NCI-H2227 treated with DMSO at 0.1 percent for 48 hours (cell line): ENCODE data around the gene TFAM.
"Not testable (repeated sequence)": the region's sequence is repeated elsewhere in the genome, so short reads cannot be mapped to it uniquely, and the experiment has no call there.

Source experiments
- DNase-seq: peaks from one replicate; lab custom pipeline; 2025; lab: John Stamatoyannopoulos, UW

The TFAM gene

DNA sequence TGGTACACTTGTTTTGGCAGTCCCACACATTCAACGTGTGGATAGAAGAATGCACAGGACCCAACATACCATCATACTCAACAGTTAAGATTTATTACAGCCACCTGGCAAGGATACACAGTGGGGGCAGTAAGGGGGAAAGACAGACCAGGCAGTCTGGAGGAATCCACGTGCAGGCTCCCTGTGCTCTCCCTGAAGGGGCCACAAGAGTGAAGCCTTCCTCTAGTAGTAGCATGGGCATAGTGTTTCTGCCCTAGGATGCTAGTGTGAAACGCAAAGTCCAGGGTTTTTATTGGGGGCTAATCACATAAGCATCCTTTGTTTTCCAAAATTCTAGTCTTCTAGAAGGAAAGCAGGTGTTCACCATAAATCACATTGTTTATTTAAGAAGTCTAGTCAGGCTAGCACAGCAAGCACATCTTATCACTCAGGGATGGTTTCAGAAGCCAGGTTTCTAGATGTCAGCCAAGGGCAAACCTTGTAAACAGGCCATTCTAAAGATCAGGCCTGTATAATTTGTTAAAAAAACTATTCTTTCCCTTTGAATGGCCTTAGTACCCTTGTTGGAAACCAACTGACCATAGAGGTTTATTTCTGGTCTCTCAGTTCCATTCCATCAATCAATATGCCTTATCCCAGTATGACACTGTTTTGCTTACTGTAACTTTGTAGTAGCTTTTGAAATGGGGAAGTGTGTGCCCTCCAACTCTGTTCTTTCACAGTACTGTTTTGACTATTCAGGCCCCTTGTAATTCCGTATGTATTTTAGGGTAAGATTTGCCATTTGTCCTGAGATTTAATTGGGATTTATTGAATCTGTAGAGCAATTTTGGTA, 12.4 kb upstream of the TFAM start:
- DNase-seq: no peak

DNA sequence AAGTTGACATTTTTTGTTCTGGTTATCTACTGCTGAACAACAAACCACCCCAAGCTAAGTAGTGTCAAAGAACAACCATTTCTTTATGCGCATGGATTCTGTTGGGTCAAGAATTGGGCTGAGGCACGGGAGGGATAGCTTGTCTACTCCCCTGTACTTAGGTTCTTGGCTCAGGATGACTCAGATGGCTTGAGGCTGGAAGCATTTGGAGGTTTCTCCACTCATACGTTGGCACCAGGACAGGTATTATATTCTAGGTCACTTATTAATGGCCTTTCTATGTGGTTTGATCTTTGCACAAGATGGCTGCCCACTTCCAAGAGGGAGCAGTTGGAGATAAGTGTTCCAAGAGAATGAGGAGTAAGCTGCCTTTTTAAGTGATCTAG, 11.8 kb upstream of the TFAM start:
- no peak for DNase-seq

DNA sequence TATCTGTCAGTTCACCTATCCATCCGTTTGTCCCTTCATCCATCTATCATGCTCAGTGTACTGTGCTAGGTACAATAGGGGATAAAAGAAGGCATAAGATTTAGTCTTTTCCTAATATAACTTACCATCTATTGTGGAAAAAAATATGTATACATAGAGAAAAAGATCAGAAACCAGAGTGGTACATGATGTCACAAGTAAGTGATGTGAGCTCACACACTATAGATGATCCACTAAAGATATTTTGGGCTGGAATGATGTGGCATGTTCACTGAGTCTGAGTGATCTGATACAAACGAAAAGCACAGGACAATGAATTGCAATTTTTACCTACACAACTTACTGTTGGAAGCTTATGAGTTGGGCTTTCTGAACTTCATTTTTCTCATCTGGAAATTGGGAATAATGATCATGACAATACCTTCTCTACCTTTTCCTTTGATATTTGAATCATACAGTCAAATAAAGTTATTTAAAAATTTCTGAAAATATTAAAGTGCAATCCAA, 2.7 kb upstream of the TFAM start:
- DNase-seq: no peak

DNA sequence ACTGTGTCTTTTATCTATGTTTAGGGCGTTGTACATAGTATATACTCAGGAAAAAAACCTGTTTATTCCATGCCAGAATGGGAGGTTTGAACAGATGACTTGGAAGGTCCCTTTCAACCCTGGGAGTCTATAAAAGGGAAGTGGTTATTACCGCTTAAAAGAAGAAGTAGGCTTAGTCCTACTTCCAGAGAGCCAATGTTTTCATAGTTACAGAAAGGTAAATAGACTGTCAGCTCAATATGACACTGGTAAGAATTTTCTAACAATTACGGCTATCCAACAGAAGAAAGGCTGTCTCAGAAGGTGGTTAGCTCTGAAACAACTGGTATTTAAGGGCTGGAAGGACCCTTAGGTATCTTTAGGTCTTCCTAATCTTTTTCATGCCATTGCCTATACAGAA, 1.1 kb upstream of the TFAM start:
- DNase-seq: no peak

DNA sequence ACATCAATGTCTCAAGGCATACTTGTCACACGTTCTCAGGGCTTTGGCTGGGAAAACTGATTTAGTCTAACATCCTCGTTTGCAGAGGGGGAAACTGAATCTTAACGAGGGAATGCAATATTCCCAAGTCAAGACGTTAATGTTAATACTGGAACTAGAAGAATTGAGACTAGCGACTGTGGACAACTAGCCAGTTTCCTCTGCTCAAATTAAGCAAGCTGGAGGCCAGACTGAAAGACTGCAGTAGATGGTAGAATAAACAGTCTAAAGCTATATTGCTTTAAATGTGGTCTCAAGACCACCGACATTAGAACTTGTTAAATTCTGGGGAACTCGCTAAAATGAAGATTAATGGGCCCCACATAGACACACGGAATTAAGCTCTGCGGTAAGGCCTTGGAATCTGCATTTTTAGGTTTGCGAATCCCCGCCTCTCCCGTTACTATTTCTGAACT, 639 bp upstream of the TFAM start:
- DNase-seq: no peak

DNA sequence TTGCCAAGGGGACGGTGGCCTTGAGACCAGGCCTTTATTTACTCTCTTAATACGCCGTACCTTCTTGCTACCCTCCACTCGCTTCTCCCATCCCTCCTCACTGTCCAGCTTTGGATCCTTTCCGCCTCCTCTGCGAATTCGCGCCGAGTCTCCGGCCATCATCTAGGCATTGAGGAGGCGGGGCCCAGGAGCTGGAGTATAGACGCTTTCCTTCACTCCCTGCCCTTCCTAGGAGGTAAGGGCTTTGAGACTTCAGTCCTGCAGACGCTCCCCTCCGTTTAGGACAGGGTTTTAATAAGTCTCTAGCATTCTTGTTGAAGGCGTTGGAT, 538 bp downstream of the TFAM start:
- peak; percentile 3 for DNase-seq

DNA sequence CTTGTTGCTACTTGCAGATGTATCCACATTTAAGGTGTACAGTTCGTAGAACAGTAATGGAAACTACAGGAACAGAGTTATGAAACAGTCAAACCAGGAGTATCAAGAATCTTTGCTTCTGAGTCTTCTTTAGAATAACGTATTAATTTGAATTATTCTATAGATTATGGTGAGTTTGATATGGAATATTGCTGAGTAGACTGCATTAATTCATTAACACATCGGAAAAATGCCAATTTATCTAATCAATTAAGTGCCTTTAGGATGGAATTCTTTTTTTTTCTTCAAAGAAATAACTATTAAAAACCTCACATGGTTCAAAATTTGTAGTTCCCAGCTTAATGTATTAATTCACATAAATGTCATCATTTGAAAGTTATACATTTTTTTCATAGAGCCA, 3.8 kb downstream of the TFAM start:
- no peak for DNase-seq

DNA sequence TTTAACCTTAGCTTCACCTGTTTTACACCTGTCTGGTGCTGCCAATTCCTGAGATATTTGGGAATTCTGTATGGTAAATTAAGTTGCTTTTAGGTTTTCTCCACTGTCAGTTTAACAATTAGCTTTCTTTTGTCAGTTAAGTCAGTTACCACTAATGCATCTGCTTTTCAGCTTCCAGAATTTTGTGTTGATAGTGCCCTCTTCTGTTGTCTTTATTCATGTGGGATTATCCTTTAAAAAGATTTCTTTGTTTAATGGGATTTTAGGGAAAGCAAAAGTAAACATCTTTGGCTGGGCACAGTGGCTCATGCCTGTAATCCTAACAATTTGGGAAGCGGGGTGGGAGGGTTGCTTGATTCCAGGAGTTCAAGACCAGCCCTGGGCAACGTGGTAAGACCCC, 8.1 kb downstream of the TFAM start:
- DNase-seq: no peak

DNA sequence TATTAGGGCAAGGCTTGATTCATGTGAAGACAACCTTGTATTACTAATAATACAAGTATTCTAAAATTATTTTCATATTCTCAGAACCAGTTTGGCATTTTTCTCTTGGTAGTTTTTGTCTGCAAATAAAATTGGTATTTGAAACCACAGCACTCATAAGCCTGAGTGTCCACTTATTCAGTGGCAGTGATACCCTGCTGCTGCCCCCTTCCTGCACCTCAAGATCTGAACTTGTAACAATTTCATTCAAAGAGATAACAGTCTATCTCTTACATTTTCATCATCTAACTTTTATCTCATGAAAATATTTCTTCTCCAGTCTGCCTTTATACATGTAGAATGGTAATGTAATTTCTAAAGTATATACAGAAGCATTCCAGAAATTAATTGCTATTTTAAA, 9.3 kb downstream of the TFAM start:
- DNase-seq: no peak

DNA sequence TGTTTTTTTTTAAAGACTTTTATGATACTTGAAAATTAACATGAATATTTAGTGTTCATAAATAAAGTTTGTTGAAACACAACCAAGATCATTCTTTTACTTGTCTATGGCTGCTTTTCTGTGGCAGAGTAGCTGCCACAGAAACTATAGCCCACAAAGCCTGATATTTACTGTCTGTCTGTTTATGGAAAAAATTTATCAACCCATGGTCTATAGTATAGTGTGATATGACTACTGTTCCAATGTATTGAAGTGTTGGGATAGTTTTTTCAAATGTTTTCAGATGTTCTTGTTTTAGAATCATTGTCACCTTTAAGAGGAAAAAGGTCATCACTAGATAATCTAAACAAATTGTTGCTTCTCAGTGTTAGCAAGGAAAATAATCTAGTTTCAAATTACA, 10.8 kb downstream of the TFAM start:
- no peak for DNase-seq

DNA sequence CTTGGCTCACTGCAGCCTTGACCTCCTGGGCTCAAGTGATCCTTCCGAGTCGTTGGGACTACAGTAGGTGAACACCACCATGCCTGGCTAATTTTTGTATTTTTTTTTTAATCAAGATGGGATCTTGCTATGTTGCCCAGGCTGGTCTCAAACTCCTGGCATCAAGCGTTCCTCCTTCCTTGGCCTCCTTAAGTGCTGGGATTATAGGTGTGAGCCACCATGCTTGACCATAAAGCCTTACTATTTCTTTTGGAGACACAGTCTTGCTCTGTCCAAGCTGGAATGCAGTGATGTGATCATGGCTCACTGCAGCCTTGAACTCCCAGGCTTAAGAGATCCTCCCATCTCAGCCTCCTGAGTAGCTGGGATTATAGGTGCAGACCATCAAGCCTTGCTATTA, 12.6 kb downstream of the TFAM start:
- no peak for DNase-seq

DNA sequence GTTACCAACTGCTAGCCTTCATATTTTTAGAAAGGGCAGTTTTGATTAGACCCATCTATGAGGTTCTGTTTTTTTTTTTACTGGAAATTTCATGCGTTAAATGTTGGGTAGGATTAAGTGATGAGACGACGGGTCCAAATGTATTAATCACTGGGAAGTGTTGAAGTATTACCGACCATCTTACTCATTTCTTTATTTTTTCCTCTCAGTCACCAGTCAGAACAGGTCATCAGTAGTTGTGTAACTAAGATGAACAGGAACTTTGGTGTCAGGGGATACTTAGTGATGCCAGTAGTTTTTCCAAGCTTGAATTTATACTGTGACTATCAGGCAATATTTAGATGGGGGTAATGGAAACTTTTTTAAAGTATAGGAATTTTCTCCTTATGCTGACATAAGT, 14.2 kb downstream of the TFAM start:
- DNase-seq: no peak

DNA sequence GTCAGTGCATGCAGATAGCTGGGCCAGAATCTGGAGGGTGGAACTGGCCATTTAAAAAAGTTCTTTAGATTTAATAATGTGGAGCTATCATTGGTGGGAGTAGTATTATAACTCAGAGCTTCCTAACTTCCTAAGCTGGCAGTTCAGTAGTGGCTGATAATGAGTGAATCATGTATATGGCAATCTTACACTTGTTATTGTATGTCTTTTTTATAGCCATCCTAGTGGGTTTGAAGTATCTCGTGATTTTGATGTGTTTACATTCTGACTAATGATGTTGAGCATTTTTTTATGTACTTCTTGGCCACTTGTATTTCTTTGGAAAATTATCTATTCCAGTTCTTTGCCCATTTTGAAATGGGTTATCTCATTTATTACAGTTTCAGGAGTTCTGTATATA, 15.4 kb downstream of the TFAM start:
- DNase-seq: no peak

DNA sequence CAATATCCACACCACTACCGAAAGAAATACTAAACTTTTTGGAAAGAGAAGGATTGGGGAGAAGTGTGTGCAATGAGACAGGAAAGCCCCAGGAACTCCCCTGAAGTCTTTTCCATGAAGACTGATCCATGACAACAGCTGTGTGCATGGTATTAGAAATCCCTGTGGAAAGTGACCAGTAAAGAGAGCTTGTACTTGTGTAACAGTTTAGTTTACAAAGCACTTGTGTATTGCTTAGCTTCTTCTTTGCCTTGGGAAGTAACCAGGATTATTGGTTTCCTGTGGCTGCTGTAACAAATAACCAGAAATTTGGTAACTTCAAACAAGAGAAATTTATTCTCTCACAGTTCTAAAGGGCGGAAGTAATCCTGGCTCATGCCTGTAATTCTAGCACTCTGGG, 18.8 kb downstream of the TFAM start:
- no peak for DNase-seq

DNA sequence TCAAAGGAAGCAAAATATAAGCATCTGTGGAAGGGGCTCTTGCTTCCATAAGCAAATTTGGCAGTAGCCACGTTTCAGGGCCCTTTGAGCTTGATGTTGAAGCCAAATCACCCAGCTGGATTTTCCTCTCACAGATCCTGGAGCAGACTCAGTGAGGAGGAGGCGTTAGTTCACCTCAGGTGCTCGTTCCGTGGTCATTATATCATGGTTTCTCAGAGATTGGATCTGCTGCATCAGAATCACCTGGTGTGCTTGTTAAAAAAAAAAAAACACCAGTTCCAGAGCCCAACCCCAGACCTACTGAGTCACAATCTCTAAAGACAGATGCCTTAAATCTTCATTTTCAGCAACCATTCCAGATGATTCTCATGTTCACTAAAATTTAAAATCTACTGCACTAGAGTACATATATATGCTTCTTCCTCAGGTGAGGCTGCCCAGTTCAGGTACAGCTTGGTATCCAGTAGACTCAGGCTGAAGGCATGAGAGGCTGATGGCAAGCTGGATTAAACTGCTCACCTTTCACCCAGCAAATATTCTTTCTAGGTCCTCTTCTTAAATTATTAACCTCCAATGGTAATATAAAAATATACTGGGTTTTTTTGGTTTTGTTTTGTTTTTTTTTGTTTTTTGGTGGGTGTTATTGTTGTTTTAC, 24.9 kb downstream of the TFAM start:
- DNase-seq: no peak

DNA sequence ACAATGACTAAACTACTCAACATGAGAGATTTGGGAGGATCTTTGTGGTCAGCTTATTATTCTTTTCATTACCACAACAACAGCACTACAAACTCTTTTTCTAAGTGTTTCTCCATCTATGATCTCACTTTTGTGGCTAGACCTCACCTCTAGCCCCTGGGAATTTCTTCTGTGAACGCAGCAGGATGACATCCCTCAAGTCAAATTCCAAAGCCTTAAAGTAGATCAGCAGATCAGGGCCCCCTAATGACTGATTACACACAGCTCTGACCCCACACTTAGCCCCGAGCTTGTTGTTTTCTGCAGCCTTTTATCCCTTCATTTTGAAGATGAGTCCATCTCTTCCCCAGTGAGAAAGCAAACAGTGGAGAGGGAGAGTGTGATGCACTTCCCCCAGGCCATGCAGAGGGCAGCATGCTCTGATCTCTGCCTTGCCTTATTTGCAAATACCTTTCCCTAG, 27.3 kb downstream of the TFAM start:
- peak; percentile 33 for DNase-seq

DNA sequence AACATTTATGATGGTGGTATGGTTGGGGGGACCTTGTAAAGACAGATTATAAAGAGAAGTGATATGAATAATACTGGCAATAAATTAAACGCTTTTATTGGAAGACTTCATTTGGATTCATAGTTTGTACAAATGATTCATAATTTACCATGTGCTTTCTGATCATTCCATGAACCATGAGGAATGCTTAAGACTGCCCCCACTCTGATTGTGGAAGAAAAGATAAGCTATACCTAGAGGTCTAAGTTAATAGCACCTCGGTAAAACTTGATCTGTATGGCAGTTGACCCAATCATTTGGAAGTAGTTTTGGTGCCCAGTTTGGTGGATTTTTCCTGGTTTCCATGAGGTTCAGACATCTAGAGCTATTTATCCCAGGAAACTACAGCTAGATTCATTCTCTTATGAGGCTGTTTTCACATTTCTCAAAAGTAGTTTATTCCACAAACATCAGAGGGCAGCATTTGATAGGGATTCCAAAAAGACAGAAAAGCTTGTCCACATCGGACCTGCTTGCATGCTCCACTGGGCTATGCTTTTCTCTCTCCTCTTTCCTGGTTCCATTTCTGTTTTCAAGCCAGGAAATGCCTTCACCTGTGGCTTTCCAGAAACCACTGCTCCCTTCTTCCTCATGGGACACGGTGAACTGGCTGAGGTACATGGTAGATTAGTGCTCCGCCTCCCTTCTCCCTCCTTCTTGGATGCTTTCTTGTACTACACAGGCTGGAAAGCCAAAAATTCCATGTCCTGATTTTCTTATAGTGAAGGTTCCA, 29.2 kb downstream of the TFAM start:
- peak; percentile 42 for DNase-seq

DNA sequence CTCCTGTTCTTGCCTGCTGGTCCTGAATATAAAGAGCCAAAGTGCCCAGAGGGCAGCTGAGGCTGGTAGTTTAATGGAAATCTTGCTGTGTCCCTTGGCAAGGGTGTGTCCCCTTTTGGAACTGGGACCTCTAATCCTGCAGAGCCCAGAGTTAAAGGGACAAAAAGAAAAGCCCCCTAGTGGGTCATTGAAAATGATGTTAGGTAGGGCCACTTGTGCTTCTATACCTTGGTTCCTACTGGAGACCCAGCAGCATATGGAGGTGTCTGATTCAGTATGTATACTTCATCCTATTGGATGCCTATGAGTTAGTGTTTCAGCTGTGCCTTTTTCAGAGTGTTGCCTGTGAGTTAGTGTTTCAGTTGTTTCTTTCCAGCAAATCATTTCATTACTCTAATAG, 30.5 kb downstream of the TFAM start:
- no peak for DNase-seq

DNA sequence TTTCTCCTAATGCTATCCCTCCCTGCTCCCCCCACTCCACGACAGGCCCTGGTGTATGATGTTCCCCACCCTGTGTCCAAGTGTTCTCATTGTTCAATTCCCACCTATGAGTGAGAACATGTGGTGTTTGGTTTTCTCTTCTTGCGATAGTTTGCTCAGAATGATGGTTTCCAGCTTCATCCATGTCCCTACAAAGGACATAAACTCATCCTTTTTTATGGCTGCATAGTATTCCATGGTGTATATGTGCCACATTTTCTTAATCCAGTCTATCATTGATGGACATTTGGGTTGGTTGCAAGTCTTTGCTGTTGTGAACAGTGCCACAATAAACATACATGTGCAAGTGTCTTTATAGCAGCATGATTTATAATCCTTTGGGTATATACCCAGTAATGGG, 32.7 kb downstream of the TFAM start:
- DNase-seq: not testable (repeated sequence)

DNA sequence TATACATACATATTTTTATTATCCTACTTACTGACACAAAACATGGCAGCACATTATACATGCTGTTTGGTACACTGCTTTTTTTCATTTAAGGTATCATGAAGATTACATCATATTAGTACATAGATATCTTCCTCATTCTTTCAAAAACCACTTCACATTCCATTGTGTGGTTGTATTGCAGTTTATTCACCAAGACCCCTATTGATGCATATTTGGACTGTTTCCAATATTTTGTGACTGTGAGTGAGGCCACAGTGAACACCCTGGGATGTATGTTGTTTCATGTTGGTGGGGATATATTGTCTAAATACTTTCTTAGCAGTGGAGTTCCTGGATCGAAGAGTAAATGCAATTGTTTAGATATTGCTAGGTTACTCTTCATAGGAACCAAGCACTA, 39.0 kb downstream of the TFAM start:
- DNase-seq: no peak

DNA sequence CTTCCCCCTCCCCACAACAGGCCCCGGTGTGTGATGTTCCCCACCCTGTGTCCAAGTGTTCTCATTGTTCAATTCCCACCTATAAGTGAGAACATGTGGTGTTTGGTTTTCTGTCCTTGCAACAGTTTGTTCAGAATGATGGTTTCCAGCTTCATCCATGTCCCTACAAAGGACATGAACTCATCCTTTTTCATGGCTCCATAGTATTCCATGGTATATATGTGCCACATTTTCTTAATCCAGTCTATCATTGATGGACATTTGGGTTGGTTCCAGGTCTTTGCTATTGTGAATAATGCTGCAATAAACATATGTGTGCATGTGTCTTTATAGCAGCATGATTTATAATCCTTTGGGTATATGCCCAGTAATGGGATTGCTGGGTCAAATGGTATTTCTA, 43.2 kb downstream of the TFAM start:
- not testable (repeated sequence) for DNase-seq

DNA sequence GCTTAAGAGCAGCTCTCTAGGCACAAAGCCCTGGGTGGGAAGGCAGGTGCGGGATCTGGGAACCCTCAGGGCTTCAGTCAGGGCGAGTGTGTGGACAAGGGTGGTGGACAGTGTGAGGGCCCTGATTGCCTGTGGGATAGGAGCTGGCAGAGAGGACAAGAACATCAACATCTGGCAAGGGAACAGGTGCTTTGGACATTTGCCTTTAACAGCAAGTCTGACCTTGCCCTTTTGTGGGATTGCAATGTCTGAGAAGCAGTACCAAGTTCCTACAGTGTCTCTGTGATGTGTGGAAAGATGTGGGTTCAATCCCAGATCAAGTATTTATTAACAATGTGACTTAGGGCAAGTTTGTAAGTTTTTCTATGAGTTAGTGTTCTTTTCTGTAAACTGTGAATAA, 46.7 kb downstream of the TFAM start:
- no peak for DNase-seq

DNA sequence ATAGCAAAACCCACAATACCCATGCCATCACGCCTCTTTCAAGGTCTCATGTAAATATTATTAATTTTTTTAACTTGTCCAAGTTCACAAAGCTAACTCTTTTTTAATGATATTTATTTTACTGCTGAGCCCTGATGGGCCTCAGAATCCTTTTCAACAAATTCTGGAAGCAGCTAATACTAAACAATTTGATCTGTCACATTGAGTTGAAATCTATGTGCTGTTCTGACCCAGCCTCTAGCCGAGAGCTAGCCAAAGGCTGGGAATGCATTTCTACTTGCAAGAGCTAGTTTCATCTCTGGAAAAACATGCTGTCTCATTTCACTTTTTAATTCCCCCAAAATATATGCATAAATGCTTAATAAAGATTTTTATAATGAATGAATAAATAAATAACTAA, 47.9 kb downstream of the TFAM start:
- DNase-seq: no peak
